ENCODE data around the gene PSMD8.
"Not testable (repeated sequence)": the region's sequence is repeated elsewhere in the genome, so short reads cannot be mapped to it uniquely, and the experiment has no call there.

Gene PSMD8

DNA sequence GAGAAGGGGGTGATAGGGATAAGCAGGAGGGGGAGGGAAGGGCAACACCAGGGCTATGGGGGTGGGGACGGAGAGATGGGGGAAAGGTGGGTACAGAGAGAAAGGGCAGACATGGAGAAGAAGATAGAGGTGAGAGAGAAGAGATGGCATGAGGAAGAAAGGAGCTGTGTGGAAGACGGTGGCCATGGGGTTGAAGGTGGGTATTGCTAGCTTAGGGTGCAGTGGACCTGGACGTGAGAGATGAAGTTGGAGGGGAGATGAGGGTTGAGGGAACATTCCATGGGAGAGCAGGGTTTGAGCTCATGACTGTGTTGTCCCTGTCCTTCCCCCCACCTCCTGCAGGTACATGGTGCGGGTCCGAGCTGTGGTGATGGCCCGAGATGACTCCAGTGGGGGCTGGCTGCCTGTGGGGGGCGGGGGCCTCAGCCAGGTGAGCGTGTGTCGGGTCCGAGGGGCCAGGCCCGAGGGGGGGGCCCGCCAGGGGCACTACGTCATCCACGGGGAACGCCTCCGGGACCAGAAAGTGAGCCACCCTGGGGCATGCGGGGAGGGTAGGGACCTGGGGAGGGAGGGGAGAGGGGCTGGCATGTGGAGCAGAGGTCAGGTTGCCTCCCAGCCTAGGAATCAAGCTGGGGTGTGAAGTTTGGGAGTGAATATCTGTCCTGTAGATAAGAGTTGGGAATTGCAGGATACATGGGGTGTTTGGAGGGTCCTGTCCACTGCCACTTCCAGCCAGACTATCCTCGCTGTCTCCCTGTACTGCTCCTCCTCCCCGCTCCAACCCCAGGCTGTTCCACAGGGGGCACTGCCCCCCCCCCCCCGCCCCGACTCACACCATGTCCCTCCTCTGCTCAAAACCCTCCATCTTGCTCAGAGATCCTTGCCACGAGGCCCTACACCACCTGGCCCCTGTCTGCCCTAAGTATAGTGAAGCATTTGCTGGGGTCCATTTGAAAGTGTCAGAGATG is 15.9 kb downstream of the PSMD8 start:
- no peak overlapping the region for H3K27ac Mint-ChIP-seq
- ATAC-seq (no peak), DNase-seq (no peak)
- no peaks in the 10 kb centered on the region for H3K9me3 Mint-ChIP-seq
- peaks cover 61% of the 10 kb centered on the region for H3K27me3 Mint-ChIP-seq
- no peak overlapping the region for H3K4me3 Mint-ChIP-seq
- H3K4me1 Mint-ChIP-seq, result peaks cover 49% of the 10 kb centered on the region

DNA sequence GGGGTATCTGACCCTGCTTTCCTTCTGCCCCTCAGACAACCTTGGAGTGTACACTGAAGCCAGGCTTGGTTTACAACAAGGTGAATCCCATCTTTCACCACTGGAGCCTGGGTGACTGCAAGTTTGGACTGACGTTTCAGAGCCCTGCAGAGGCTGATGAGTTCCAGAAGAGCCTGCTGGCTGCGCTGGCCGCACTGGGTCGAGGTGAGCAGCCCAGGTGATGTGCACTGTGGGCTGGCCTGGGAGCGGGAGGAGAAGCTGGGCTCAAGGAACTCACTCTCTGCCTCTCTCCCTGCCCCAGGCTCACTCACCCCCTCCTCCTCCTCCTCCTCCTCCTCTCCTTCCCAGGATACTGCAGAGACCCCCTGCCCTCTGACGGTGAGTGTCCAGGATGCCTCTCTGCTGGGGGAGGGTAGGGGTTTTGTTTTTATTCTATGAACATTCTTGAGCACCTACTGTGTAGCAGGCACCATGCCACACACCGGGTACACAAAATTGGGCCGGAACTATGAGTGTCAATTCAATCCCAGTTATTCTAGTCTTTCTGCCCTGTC is 17.6 kb downstream of the PSMD8 start:
- Mint-ChIP-seq H3K4me1 (peaks cover 43% of the 10 kb centered on the region), H3K9me3 (no peaks in the 10 kb centered on the region)

DNA sequence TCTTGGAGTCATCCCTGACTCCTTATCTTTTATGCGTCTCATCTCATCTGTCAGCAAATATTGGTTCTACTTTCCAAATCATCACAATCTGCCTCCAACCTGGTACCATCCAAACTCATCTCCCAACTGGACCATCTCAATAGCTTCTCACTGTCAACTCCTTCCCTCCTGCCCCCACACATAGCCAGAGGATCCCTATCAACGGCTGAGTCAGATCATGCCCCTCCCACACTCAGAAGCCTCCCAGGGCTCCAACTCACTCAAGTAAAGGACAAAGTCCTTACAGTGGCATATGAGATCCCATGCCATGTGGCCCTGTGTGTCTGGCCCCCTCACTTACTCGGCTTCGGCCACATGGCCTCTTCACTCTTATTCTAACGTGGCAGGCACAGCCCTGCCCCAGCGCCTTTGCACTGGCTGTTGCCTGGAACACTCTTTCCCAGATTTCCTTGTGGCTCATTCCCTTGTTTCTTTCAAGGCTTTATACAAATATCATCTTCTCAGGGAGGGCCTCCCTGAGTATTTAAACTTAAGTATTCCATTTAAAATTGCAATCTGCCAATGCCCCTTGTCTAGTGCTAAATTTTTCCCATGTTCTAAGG is 18.4 kb downstream of the PSMD8 start:
- no peak for DNase-seq
- no peak for ATAC-seq
- peaks cover 36% of the 10 kb centered on the region for H3K4me1 Mint-ChIP-seq
- H3K27me3 Mint-ChIP-seq, result peaks cover 51% of the 10 kb centered on the region
- no peaks in the 10 kb centered on the region for H3K9me3 Mint-ChIP-seq
- no peak overlapping the region for H3K4me3 Mint-ChIP-seq
- no peak overlapping the region for H3K27ac Mint-ChIP-seq

More for the DNA sequence above, 17.6 kb downstream of the PSMD8 start:
- no peak overlapping the region for H3K4me3 Mint-ChIP-seq
- peaks cover 60% of the 10 kb centered on the region for H3K27me3 Mint-ChIP-seq
- DNase-seq (no peak), ATAC-seq (no peak)
- H3K27ac Mint-ChIP-seq, result no peak overlapping the region

DNA sequence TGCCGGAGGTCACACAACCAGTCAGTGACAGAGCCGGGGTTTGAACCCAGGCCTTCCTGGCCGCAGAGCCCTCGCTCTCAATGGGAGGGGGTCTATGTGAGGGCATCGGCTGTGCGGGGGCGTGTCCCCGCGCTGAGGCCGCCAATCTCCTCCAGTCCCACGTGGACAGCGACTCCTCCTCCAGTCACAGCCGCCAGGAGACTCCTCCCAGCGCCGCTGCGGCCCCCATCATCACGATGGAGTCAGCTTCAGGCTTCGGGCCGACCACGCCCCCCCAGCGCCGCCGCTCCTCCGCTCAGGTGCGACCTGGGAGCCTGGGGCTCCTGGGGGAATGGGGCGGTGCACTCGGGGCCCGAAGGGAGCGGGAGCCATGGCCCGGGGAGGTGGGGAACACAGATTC is 20.1 kb downstream of the PSMD8 start:
- Mint-ChIP-seq H3K27ac (peak overlapping the region; percentile 49 to 50), H3K4me3 (peak overlapping the region; percentile 87 to 88), H3K27me3 (peaks cover 47% of the 10 kb centered on the region), H3K4me1 (peaks cover 30% of the 10 kb centered on the region), H3K9me3 (no peaks in the 10 kb centered on the region)
- DNase-seq, result peak; percentile 79 to 89
- peak; percentile 87 for ATAC-seq

DNA sequence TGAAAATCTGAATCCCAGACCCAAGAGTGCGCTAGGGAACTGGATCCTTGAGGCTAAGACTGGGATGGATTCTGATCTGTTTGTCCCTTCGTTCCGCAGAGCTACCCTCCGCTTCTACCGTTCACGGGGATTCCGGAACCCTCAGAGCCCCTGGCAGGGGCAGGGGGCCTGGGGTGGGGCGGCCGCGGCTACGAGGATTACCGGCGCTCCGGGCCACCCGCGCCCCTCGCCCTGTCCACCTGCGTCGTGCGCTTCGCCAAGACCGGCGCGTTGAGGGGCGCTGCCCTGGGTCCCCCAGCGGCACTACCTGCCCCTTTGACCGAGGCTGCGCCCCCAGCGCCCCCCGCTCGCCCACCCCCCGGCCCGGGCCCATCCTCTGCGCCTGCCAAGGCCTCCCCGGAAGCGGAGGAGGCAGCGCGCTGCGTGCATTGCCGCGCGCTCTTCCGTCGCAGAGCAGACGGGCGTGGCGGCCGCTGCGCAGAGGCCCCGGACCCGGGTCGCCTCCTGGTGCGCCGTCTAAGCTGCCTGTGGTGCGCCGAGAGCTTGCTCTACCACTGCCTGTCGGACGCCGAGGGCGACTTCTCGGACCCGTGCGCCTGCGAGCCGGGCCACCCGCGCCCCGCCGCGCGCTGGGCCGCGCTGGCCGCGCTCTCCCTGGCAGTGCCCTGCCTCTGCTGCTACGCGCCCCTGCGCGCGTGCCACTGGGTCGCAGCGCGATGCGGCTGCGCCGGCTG is 21.2 kb downstream of the PSMD8 start:
- ATAC-seq (peak; percentile 87), DNase-seq (peak; percentile 52 to 58)
- Mint-ChIP-seq H3K27me3 (peaks cover 45% of the 10 kb centered on the region), H3K27ac (no peak overlapping the region), H3K4me3 (peak overlapping the region; percentile 87 to 88), H3K9me3 (no peaks in the 10 kb centered on the region), H3K4me1 (peaks cover 30% of the 10 kb centered on the region)

DNA sequence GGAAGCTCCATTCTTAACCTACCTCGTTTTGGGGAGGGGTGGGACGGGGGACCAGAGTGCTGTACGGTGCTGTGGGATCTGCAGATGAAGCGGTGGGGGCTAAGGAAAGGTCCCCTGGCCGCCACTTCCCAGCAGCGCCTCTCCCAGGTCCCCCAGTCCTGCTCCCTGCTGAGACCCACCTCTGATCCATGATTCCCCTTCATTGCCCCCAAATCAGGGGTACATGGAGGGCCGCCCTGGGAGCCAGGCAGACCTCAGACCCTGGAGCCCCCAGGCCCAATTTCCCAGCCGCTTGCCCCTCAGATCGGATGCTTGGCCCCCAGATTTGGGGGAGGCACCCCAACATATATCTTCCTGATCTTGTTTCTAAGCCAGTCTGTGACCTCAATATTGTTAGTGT is 24.7 kb downstream of the PSMD8 start:
- H3K27me3 Mint-ChIP-seq, result peaks cover 24% of the 10 kb centered on the region
- DNase-seq, result no peak
- no peak for ATAC-seq
- peaks cover 44% of the 10 kb centered on the region for H3K4me1 Mint-ChIP-seq
- H3K27ac Mint-ChIP-seq, result no peak overlapping the region
- no peak overlapping the region for H3K4me3 Mint-ChIP-seq
- no peaks in the 10 kb centered on the region for H3K9me3 Mint-ChIP-seq

GRCh38 chr19:38399537-38399936 is 25.2 kb downstream of the PSMD8 start:
- ATAC-seq, result no peak
- Mint-ChIP-seq H3K27ac (peak overlapping the region in 1 of 2 donors; percentile 64), H3K4me3 (no peak overlapping the region), H3K4me1 (peaks cover 45% of the 10 kb centered on the region), H3K27me3 (peaks cover 22% of the 10 kb centered on the region), H3K9me3 (no peaks in the 10 kb centered on the region)
- no peak for DNase-seq

GRCh38 chr19:38400361-38400760 is 26.0 kb downstream of the PSMD8 start:
- Mint-ChIP-seq H3K27me3 (peaks cover 22% of the 10 kb centered on the region), H3K4me3 (no peak overlapping the region), H3K9me3 (no peaks in the 10 kb centered on the region), H3K27ac (no peak overlapping the region), H3K4me1 (peaks cover 47% of the 10 kb centered on the region)
- DNase-seq, result no peak
- no peak for ATAC-seq

DNA sequence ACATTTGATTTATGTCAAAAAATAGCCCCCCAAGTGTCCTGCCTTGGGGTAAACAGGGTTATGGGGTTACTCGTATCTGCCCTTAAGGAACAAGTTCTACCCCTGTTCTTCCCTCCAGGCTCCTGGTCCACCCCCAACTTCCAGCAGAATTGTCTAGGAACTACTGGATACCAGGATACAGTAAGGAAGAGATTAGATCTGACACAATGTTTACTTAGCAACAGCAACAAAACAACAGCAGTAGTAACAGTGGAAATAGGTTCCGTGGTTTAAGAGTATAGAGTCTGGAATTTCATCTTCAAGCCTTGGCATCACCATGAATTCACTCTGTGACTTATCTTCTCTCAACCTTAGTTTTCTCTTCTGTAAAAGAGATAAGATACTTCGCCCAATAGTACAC is 26.8 kb downstream of the PSMD8 start:
- ATAC-seq, result no peak
- Mint-ChIP-seq H3K9me3 (no peaks in the 10 kb centered on the region), H3K4me3 (no peak overlapping the region), H3K27me3 (peaks cover 22% of the 10 kb centered on the region), H3K4me1 (peaks cover 47% of the 10 kb centered on the region), H3K27ac (no peak overlapping the region)
- DNase-seq, result no peak

GRCh38 chr19:38402623-38402966 is 28.2 kb downstream of the PSMD8 start:
- Mint-ChIP-seq H3K9me3 (no peaks in the 10 kb centered on the region), H3K27ac (peak overlapping the region in 1 of 2 donors; percentile 71), H3K4me1 (peaks cover 37% of the 10 kb centered on the region), H3K4me3 (peak overlapping the region; percentile 76 to 99), H3K27me3 (peaks cover 22% of the 10 kb centered on the region)
- no peak for DNase-seq
- ATAC-seq, result no peak

GRCh38 chr19:38402967-38403674 is 28.8 kb downstream of the PSMD8 start, which contains the start of gene FAM98C:
Gene FAM98C, plus strand, starts transcription at chr19:38403093. Its CDS starts 61 bp downstream, at chr19:38403154.
- peaks cover 22% of the 10 kb centered on the region for H3K27me3 Mint-ChIP-seq
- peak within 1 kb of the TSS; percentile 97 for H3K27ac Mint-ChIP-seq
- H3K4me1 Mint-ChIP-seq, result peaks cover 37% of the 10 kb centered on the region
- peak within 1 kb of the TSS; percentile 94 to 99 for H3K4me3 Mint-ChIP-seq
- ATAC-seq, result peak; percentile 97
- H3K9me3 Mint-ChIP-seq, result no peaks in the 10 kb centered on the region
- peak; percentile 98 for DNase-seq

DNA sequence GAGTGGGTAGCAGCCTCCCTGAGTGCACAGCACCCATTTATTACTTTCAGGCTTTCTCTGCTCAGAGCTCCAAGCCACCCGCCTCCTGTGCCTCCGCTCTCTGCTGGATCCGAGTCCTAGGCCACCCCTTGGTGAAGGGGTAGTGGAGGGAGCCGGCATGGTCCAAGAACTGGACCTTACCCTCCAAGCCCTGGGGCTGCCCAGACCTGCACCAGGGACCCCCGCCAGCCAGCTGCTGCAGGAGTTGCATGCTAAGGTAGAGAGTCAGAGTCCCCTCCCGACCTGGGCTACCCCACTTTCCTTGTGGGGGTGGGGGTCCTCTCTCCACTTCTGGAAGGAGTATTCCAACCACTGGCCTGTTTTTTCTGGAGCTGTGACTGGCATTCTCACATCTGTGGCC is 30.5 kb downstream of the PSMD8 start:
- Mint-ChIP-seq H3K4me3 (peak overlapping the region in 1 of 2 donors; percentile 99), H3K27me3 (peaks cover 11% of the 10 kb centered on the region), H3K9me3 (no peaks in the 10 kb centered on the region), H3K27ac (peak overlapping the region in 1 of 2 donors; percentile 54), H3K4me1 (peaks cover 37% of the 10 kb centered on the region)
- ATAC-seq (no peak), DNase-seq (no peak)

- Mint-ChIP-seq H3K27ac (peak overlapping the region in 1 of 2 donors; percentile 67), H3K4me3 (no peak overlapping the region), H3K27me3 (peaks cover 7% of the 10 kb centered on the region), H3K9me3 (no peaks in the 10 kb centered on the region), H3K4me1 (peaks cover 37% of the 10 kb centered on the region)
- no peak for DNase-seq
- ATAC-seq, result no peak
Observed at GRCh38 chr19:38405276-38405675, 30.9 kb downstream of the PSMD8 start.

DNA sequence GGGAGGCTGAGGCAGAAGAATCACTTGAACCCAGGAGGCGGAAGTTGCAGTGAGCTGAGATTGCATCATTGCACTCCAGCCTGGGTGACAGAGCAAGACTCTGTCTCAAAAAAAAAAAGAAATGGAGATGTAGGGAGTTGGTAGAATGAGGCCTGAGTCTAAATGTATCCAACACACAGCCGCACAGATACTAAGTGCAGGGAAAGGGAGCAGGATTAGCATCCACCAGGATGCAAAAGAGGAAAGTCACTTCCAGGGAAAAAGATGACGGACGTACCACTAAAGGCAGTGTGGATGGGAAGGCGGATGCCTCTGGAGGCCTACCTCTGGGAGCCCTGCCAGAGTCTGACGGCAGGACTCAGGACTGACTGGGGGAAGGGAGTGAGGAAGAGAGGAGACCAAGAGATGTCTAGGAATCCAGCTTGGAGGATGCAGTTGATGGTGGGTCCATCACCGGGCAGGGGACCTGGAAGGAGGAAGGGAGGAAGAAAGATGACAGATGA is 35.3 kb downstream of the PSMD8 start:
- Mint-ChIP-seq H3K9me3 (no peaks in the 10 kb centered on the region), H3K4me3 (no peak overlapping the region), H3K27me3 (no peaks in the 10 kb centered on the region), H3K27ac (no peak overlapping the region), H3K4me1 (peaks cover 8% of the 10 kb centered on the region)
- ATAC-seq, result no peak
- DNase-seq, result no peak

GRCh38 chr19:38410407-38410806 is 36.0 kb downstream of the PSMD8 start:
- H3K9me3 Mint-ChIP-seq, H3K4me1 Mint-ChIP-seq, ATAC-seq, H3K4me3 Mint-ChIP-seq, H3K27ac Mint-ChIP-seq, DNase-seq, H3K27me3 Mint-ChIP-seq: not testable (repeated sequence)

Measured in stimulated activated naive CD8-positive, alpha-beta T cell treated with anti-CD3 and anti-CD28 coated beads, Interleukin-15, amount 100 ng/mL, for 72 hours (primary cell).